HG02970 (cell line): ENCODE data around the gene TOMM5.
"Not testable (repeated sequence)": the region's sequence is repeated elsewhere in the genome, so short reads cannot be mapped to it uniquely, and the experiment has no call there.

Experiments
- ATAC-seq: cut with Tn5 transposase; IDR thresholded peaks from one replicate; pipeline ENCODE4 v1.9.1; 2021; ENCODE audit warnings: mild to moderate bottlenecking, moderate library complexity, moderate number of reproducible peaks; ENCODE audit not compliant: unreplicated experiment, low FRiP score

The TOMM5 gene

GRCh38 chr9:37617161-37617560 is 24.8 kb upstream of the TOMM5 start:
- ATAC-seq: no peak

DNA sequence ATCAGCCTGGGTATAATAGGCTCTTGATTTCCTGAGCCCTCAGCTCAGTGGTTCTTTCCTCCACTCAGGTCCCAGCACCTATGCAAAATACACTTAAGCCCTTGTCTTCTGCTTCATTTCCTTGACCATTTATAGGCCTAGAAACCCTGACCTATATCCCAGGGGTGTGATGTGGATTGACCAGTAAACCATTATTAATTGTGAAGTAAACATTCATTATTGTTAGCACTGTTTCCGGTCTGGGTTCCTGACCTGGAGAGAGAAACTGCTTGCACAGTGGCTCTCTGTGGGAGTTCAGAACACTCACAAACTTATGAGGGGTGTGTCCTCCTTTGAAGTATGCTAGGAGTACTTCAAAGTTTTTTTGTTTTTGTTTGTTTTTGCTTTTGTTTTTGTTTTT is 19.6 kb upstream of the TOMM5 start:
- no peak for ATAC-seq

DNA sequence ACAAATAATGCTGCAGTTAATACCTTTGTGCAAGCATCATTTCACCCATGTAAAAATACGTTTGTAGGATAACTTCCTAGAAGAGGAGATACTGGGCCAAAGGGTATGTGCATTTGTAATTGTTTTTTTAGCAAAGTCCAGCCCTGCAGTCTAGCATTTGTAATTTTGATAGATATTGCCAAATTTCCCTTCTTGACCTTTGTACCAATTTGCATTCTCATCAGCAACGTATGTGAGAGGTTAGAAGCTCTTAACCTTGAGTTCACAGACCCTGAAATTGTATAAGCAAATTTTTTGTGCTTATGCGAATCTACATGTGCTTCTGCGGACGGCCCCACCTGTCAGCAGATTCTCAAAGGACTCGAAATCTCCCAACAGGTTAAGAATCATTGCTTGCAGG is 18.6 kb upstream of the TOMM5 start:
- no peak for ATAC-seq

- no peak for ATAC-seq
Measured at GRCh38 chr9:37609735-37610397, 17.5 kb upstream of the TOMM5 start.

DNA sequence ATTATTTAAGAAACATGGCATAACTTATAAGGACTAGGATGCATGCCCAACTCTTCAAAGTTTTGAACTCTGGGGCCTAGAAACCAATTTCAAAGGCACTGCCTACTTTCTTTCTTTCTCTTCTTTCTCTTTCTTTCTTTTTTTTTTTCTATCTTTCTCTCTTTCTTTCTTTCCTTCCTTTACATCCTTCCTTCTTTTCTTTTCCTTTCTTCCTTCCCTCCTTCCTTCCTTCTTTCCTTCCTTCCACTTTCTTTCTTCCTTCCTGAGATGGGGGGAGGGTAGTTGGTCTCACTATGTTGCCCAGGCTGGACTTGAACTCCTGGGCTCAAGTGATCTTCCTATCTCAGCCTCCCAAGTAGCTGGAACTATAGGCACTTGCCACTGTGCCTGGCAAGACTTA is 15.9 kb upstream of the TOMM5 start:
- ATAC-seq: no peak

DNA sequence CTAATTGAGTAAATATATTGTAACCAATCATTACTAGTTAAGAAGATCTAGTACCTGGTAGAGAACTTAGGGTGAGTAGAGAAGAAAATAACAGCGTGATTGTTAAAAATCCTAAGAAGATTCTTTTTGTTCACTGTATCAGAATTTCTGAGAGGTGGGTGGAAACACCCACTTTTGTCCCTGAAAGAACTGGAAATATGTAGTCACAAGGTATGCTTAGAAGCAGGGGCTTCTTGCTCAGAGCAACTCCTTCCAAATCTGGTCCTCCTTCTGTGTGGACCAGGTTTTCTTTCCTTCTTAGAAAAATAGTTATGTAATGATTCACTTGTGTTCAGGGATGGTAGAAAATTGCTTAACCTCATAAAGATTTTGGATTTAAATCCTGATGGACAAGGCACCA is 11.9 kb upstream of the TOMM5 start:
- no peak for ATAC-seq

DNA sequence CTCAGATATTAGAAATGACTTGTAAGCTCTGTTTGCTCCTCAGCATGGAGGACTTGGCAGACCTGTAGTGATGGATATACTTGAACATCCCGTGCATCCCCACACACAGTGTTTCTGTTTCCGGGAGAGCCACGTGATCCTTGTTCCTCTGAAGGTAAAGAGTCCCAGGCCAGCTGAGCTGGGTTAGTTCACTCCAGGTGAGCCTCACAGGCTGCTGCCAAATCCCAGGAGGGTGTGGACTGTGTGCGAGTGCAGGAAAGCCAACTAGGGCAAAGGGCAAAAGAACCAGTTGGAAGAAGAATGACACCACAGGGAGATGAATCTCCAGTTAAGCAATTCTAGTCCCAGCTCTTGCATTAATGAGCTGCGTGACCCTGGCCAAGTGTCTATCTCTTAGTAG is 10.4 kb upstream of the TOMM5 start:
- no peak for ATAC-seq

DNA sequence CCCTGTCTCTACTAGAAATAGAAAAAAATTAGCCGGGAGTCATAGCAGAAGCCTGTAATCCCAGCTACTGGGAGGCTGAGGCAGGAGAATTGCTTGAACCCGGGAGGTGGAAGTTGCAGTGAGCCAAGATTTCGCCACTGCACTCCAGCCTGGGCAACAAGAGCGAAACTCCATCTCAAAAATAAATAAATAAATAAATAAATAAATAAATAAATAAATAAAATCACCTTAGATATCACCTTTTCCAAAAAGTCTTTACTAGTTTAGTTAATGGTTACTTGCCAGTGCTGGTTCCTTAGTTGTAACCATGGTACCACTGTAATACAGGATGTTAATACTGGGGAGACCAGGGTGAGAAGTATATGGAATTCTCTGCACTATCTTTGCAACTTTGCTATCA is 9.7 kb upstream of the TOMM5 start:
- ATAC-seq: not testable (repeated sequence)

DNA sequence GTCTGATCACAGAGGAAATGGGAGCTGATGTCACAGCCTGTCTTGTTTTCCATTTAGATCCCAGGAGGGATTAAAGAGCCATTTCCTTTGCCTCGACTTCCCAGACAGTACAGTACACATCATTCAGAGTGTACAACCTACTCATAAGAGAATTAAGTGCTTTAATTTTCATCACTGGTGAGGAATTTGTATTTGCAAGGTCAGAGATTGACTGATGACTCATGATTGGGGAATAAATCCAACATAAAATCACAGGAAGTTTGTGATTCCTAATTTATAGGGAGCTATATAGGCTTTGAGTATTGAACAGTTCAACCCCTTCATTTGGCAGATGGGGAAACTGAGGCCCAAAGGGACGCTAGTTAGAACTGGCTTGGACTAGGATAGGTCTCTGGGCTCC is 4.1 kb upstream of the TOMM5 start:
- no peak for ATAC-seq

GRCh38 chr9:37593883-37594448 is 1.6 kb upstream of the TOMM5 start:
- ATAC-seq: no peak

DNA sequence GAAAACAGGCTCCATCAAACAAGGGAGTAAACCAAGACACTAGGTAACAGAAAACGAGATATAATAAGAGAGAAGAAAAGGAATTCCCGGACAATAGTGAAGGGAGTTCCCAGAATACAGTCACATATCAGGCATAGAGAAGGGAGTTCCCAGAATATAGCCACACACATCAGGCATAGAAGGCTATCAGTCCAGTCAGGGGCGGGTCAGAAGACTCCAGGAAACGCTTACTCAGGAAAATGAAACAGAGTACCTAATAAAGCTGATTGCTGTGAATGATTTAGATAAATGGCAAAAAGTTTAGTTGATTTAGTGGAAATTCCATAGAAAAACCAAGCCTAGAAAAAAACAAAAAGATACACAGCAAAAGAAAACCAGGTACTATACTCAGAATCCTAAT is 4.9 kb downstream of the TOMM5 start:
- no peak for ATAC-seq

- ATAC-seq: no peak
Measured at GRCh38 chr9:37583522-37584121, 8.8 kb downstream of the TOMM5 start.

- no peak for ATAC-seq
Measured at GRCh38 chr9:37582548-37583157, 9.7 kb downstream of the TOMM5 start.

GRCh38 chr9:37575921-37576721 is 16.3 kb downstream of the TOMM5 start, which contains the start of gene FBXO10:
Gene FBXO10, minus strand, starts transcription at chr9:37576380. Its CDS starts 34,612 bp downstream, at chr9:37541768.
- ATAC-seq: no peak

GRCh38 chr9:37575511-37575914 is 16.9 kb downstream of the TOMM5 start:
- ATAC-seq: no peak

GRCh38 chr9:37575001-37575400 is 17.4 kb downstream of the TOMM5 start:
- ATAC-seq: no peak

DNA sequence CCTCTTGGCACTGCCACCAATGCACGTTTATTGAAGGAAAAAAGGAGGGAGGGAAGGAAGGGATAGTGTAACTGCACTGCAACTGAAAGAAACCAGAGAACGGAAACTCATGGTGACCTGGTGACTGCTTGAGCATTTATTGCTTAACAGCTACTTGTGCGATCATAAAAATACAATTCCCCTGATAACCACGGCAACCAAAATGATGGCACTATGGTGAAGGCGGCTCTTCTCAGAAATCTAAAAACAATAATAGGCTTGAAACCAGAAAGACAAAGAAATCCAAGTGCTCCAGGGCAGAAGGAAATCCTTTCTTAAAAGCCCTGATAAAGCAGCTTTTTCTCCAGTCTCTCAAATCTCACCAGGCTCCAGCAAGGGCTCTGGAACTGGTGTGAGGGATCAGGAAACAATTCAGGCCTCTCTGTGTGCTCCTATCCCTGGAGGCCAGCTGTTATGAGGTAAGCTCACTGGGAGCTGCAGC is 18.1 kb downstream of the TOMM5 start:
- ATAC-seq: no peak

- ATAC-seq: no peak
Measured at GRCh38 chr9:37571282-37571681, 21.1 kb downstream of the TOMM5 start.

GRCh38 chr9:37566716-37567115 is 25.7 kb downstream of the TOMM5 start:
- no peak for ATAC-seq

GRCh38 chr9:37565661-37566618 is 26.5 kb downstream of the TOMM5 start:
- no peak for ATAC-seq
